Neural cell (in vitro differentiated cells): ENCODE data around the gene SESN1. TPM values are rescaled to one million over a fixed set of nuclear protein-coding genes. Genes with fewer than 3 reads are reported as not detected.

Experiments
- H2AFZ ChIP-seq: fragments of 200-600, 300-800 bp; sonication (generic), shearing (Covaris generic); 2 replicates; pipeline ENCODE4 v1.6.0; 2014; ENCODE audit warnings: low read depth, mild to moderate bottlenecking, antibody characterized with exemption, low read length, moderate library complexity
- H3F3A ChIP-seq: fragments of 200-600 bp; shearing (Covaris generic); 2 replicates; pipeline ENCODE4 v1.6.1; 2016; ENCODE audit warnings: mild to moderate bottlenecking, moderate library complexity, mixed read lengths, antibody characterized with exemption, low read length; ENCODE audit not compliant: insufficient read depth, poor library complexity, severe bottlenecking
- H3K27ac ChIP-seq: fragments of 200-600, 300-800 bp; sonication (generic), shearing (Covaris generic); 2 replicates; pipeline ENCODE4 v1.5.1; 2014; ENCODE audit warnings: mild to moderate bottlenecking, low read length, moderate library complexity
- H3K27me3 ChIP-seq: fragments of 300-800, 200-600 bp; sonication (generic), shearing (Covaris generic); 2 replicates; pipeline ENCODE4 v1.6.0; 2014; ENCODE audit warnings: mild to moderate bottlenecking, low read depth, low read length, moderate library complexity; ENCODE audit not compliant: insufficient read depth
- H3K36me3 ChIP-seq: fragments of 300-800, 200-600 bp; sonication (generic), shearing (Covaris generic); 2 replicates; pipeline ENCODE4 v1.5.1; 2014; ENCODE audit warnings: mild to moderate bottlenecking, antibody characterized with exemption, low read length, moderate library complexity; ENCODE audit not compliant: insufficient read depth
- H3K4me2 ChIP-seq: fragments of 300-800, 200-600 bp; sonication (generic), shearing (Covaris generic); 2 replicates; pipeline ENCODE4 v1.6.0; 2014; ENCODE audit warnings: mild to moderate bottlenecking, low read length
- H3K4me3 ChIP-seq: fragments of 300-800, 200-600 bp; sonication (generic), shearing (Covaris generic); 2 replicates; pipeline ENCODE4 v1.5.1; 2014; ENCODE audit warnings: mild to moderate bottlenecking, low read length, moderate library complexity
- H3K79me2 ChIP-seq: fragments of 200-600 bp; shearing (Covaris generic); replicated peaks from 2 replicates; pipeline ENCODE4 v1.6.0; 2014; ENCODE audit warnings: mild to moderate bottlenecking, low read length, moderate library complexity; ENCODE audit not compliant: insufficient read depth
- H3K9ac ChIP-seq: fragments of 300-800, 200-600 bp; sonication (generic), shearing (Covaris generic); 2 replicates; pipeline ENCODE4 v1.6.1; 2016; ENCODE audit warnings: mild to moderate bottlenecking, low read length, mixed read lengths
- H3K9me2 ChIP-seq: fragments of 200-600 bp; shearing (Covaris generic); 2 replicates; pipeline ENCODE4 v1.6.1; 2016; ENCODE audit warnings: mild to moderate bottlenecking, low read length, mixed read lengths; ENCODE audit not compliant: insufficient read depth
- H3K9me3 ChIP-seq: fragments of 200-600, 300-800 bp; sonication (generic), shearing (Covaris generic); 2 replicates; pipeline ENCODE4 v1.6.1; 2016; ENCODE audit warnings: mild to moderate bottlenecking, mixed run types, low read length, moderate library complexity, mixed read lengths
- H4K20me1 ChIP-seq: fragments of 200-600 bp; shearing (Covaris generic); 2 replicates; pipeline ENCODE4 v1.6.1; 2016; ENCODE audit warnings: mild to moderate bottlenecking, mixed run types; ENCODE audit not compliant: insufficient read depth
- CTCF ChIP-seq: fragments of 450-650 bp; IDR thresholded peaks from 2 replicates; pipeline ENCODE4 v1.5.1; 2014; ENCODE audit warnings: antibody characterized with exemption, mild to moderate bottlenecking, moderate library complexity; ENCODE audit not compliant: poor library complexity, severe bottlenecking
- EP300 ChIP-seq: fragments of 450-650 bp; conservative IDR thresholded peaks from 2 replicates; pipeline ENCODE4 v1.6.1; 2014; ENCODE audit warnings: antibody characterized with exemption, mild to moderate bottlenecking, moderate library complexity; ENCODE audit not compliant: poor library complexity, severe bottlenecking
- EZH2 ChIP-seq: fragments of 200-600, 300-800 bp; shearing (Covaris generic), sonication (generic); IDR thresholded peaks from 2 replicates; pipeline ENCODE4 v1.6.1; 2014; ENCODE audit warnings: antibody characterized with exemption, low read length, borderline replicate concordance, mild to moderate bottlenecking; ENCODE audit not compliant: insufficient read depth, poor library complexity, severe bottlenecking
- MXI1 ChIP-seq: fragments of 450-650 bp; conservative IDR thresholded peaks from 2 replicates; pipeline ENCODE4 v1.6.1; 2014; ENCODE audit warnings: antibody characterized with exemption, mild to moderate bottlenecking; ENCODE audit not compliant: poor library complexity, severe bottlenecking
- POLR2AphosphoS5 ChIP-seq: IDR thresholded peaks from 2 replicates; pipeline ENCODE4 v1.6.1; 2012
- RAD21 ChIP-seq: fragments of 450-650 bp; conservative IDR thresholded peaks from 2 replicates; pipeline ENCODE4 v1.6.1; 2014; ENCODE audit warnings: antibody characterized with exemption, mild to moderate bottlenecking, moderate library complexity
- REST ChIP-seq: IDR thresholded peaks from 2 replicates; pipeline ENCODE4 v1.6.1; 2012; ENCODE audit warnings: borderline replicate concordance
- SMC3 ChIP-seq: fragments of 450-650 bp; conservative IDR thresholded peaks from 2 replicates; pipeline ENCODE4 v1.6.1; 2014; ENCODE audit warnings: antibody characterized with exemption, mild to moderate bottlenecking, moderate library complexity; ENCODE audit not compliant: poor library complexity
- TAF1 ChIP-seq: IDR thresholded peaks from 2 replicates; pipeline ENCODE4 v1.6.1; 2012; ENCODE audit warnings: low read depth
- polyA plus RNA-seq: library from polyadenylated mRNA; depleted of rRNA; stranded (reverse); fragments of >200 nt; gene quantifications from 2 replicates; pipeline ENCODE4 v1.2.3, GENCODE V29; 2014

Gene SESN1
- polyA plus RNA-seq, 1 donor from 2014 or later: 46.4 TPM

GRCh38 chr6:109007521-109007920 is 87.1 kb downstream of the SESN1 start:
- Histone ChIP-seq H3F3A (no peaks in the 10 kb centered on the region), H3K27me3 (no peaks in the 10 kb centered on the region), H3K27ac (no peak overlapping the region), H3K4me3 (peak overlapping the region; percentile 87), H2AFZ (no peak overlapping the region), H3K9me3 (no peaks in the 10 kb centered on the region), H3K79me2 (peaks cover 35% of the 10 kb centered on the region), H4K20me1 (no peaks in the 10 kb centered on the region), H3K9ac (no peak overlapping the region), H3K9me2 (no peaks in the 10 kb centered on the region), H3K36me3 (no peaks in the 10 kb centered on the region), H3K4me2 (peak overlapping the region; percentile 69)
- no peak for TF ChIP-seq TAF1
- TF ChIP-seq EP300: no peak
- TF ChIP-seq REST: no peak
- TF ChIP-seq RAD21: no peak

GRCh38 chr6:109006818-109007217 is 87.8 kb downstream of the SESN1 start:
- Histone ChIP-seq H3K4me3 (no peak overlapping the region), H3K27me3 (no peaks in the 10 kb centered on the region), H2AFZ (no peak overlapping the region), H3F3A (no peaks in the 10 kb centered on the region), H3K9ac (no peak overlapping the region), H3K79me2 (peaks cover 37% of the 10 kb centered on the region), H4K20me1 (no peaks in the 10 kb centered on the region), H3K27ac (no peak overlapping the region), H3K9me2 (no peaks in the 10 kb centered on the region), H3K4me2 (no peak overlapping the region), H3K36me3 (no peaks in the 10 kb centered on the region), H3K9me3 (no peaks in the 10 kb centered on the region)
- no peak for TF ChIP-seq SMC3
- no peak for TF ChIP-seq POLR2AphosphoS5
- TF ChIP-seq CTCF: no peak
- TF ChIP-seq TAF1: no peak
- no peak for TF ChIP-seq MXI1
- TF ChIP-seq RAD21: no peak
- TF ChIP-seq EP300: no peak
- no peak for TF ChIP-seq EZH2
- no peak for TF ChIP-seq REST
